Esophagus squamous epithelium (tissue), 5 donors: ENCODE results near the gene PRELID2. TPM values are rescaled to one million over a fixed set of nuclear protein-coding genes. Genes with fewer than 3 reads are reported as not detected.
A peak's percentile ranks its signal among the peaks of the same experiment; 100 is the strongest.

Experiments
- DNase-seq: peaks from one replicate; lab custom pipeline; 2025; lab: John Stamatoyannopoulos, UW
- H3K27ac ChIP-seq, 4 donors: fragments of 200-600 bp; sonication (generic); one replicate each; pipeline ENCODE4 v1.5.1; 2016 to 2019; ENCODE audit warnings: mild to moderate bottlenecking in 1 of 4
- H3K27me3 ChIP-seq, 4 donors: fragments of 200-600 bp; sonication (generic); 1 replicate in 3 of 4; 2 replicates in 1 of 4; pipeline versions ENCODE4 v1.5.1 to v1.6.0; 2017 to 2021; ENCODE audit warnings: antibody characterized with exemption in 1 of 4
- H3K36me3 ChIP-seq, 3 donors: fragments of 200-600 bp; sonication (generic); one replicate each; pipeline ENCODE4 v1.5.1; 2016 to 2019
- H3K4me1 ChIP-seq, 3 donors: fragments of 200-600 bp; sonication (generic); one replicate each; pipeline ENCODE4 v1.5.1; 2017 to 2019
- H3K4me3 ChIP-seq, 4 donors: fragments of 200-600 bp; sonication (generic); 1 replicate in 3 of 4; 2 replicates in 1 of 4; pipeline ENCODE4 v1.5.1; 2016 to 2019; ENCODE audit warnings: mild to moderate bottlenecking in 2 of 4, moderate library complexity in 1 of 4
- H3K9me3 ChIP-seq, 3 donors: fragments of 200-600 bp; sonication (generic); one replicate each; pipeline ENCODE4 v1.5.1; 2016 to 2019
- CTCF ChIP-seq, 6 experiments: fragments of 450-650 bp in 4 of 6; fragments of 200-600 bp in 2 of 6; sonication (generic) in 2 of 6; IDR thresholded peaks; one replicate each; pipeline ENCODE4 v1.5.1; 2016 to 2019; ENCODE audit warnings: antibody characterized with exemption in 6 of 6, mild to moderate bottlenecking in 4 of 6, moderate library complexity in 4 of 6
- POLR2A ChIP-seq, 4 donors: fragments of 450-650 bp; IDR thresholded peaks; one replicate each; pipeline ENCODE4 v1.6.1; 2017; ENCODE audit warnings: antibody characterized with exemption in 4 of 4, mild to moderate bottlenecking in 4 of 4, moderate library complexity in 3 of 4
- WGBS, 2 donors: methylation state at CpG; one replicate each; pipeline ENCODE4 v1.1.5; 2018; 5-methylcytosine and 5-hydroxymethylcytosine counted together
- intact Hi-C: fragments of 100-400 bp; cut with DNase I; formaldehyde crosslinking; loops from one replicate; pipeline ENCODE4 v1.15.0; 2022
- total RNA-seq, 4 donors: library from RNA; depleted of rRNA; stranded (reverse); fragments of >200 nt; gene quantifications; one replicate each; pipeline ENCODE4 v1.1.0, GENCODE V29; 2016
- donor health status: DM: yes; HTN: yes; CAD: no.

The PRELID2 gene
- total RNA-seq, 4 donors from 2014 or later, result 0.68 to 12.6 (median 6.5) TPM

- no peak for DNase-seq
- TF ChIP-seq POLR2A (IDR thresholded peaks at IDR 0.05) (no peak), CTCF (IDR thresholded peaks at IDR 0.05) (no peak)
- H3K9me3 ChIP-seq, result no peaks in the 10 kb centered on the region
- H3K27me3 ChIP-seq, result no peaks in the 10 kb centered on the region
- WGBS, 2 donors, result 96% methylated on average over 4 of the region's 11 CpGs; no CpG with 5 or more reads in 1 of the 2 donors
- no peaks in the 10 kb centered on the region for H3K36me3 ChIP-seq
- H3K27ac ChIP-seq, result no peak overlapping the region
- peaks cover 0 to 5% (median 0%) of the 10 kb centered on the region in 3 donors for H3K4me1 ChIP-seq
- no peak overlapping the region for H3K4me3 ChIP-seq
- intact Hi-C loops, result no loop called here
Observed at GRCh38 chr5:145777445-145778063, 57.6 kb downstream of the PRELID2 start.

- peaks cover 0 to 5% (median 0%) of the 10 kb centered on the region in 3 donors for H3K4me1 ChIP-seq
- H3K36me3 ChIP-seq, result peaks cover 0 to 5% (median 0%) of the 10 kb centered on the region in 3 donors
- no peaks in the 10 kb centered on the region for H3K27me3 ChIP-seq
- H3K9me3 ChIP-seq, result no peaks in the 10 kb centered on the region
- no peak for TF ChIP-seq POLR2A (IDR thresholded peaks at IDR 0.05)
- TF ChIP-seq CTCF (IDR thresholded peaks at IDR 0.05), result no peak
- intact Hi-C loops, result no loop called here
- DNase-seq, result no peak
- 63 to 75% methylated on average over 2 of the region's 2 CpGs for WGBS, 2 donors
- H3K4me3 ChIP-seq, result no peak overlapping the region
- no peak overlapping the region for H3K27ac ChIP-seq
Observed at GRCh38 chr5:145776886-145777285, 58.3 kb downstream of the PRELID2 start.

DNA sequence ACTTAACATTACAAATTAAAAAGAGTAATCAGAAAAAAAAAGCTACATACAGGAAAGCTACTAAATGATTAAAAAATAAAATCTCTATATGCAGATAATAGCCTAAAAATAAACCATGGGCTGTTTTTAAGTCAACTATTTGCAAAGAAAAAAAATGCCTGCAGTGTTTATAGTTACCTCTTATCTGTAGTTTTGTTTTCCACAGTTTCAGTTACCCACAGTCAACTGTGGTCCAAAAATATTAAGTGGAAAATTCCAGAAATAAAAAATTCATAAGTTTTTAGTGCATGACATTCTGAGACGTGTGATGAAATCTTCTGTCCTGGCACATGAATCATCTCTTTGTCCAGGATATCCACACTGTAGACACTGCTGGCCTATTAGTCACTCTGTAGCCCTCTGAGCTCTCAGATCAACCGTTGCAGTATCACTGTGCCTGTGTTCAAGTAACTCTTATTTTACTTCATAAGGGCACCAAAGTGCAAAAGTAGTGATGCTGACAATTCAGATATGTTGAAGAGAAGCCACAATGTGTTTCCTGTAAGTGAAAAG, 59.2 kb downstream of the PRELID2 start:
- Histone ChIP-seq H3K27ac (peak overlapping the region in 2 of 4 donors; percentile 25 to 44), H3K27me3 (no peaks in the 10 kb centered on the region), H3K9me3 (no peaks in the 10 kb centered on the region), H3K36me3 (peaks cover 0 to 11% (median 0%) of the 10 kb centered on the region in 3 donors), H3K4me3 (no peak overlapping the region), H3K4me1 (peaks cover 0 to 5% (median 0%) of the 10 kb centered on the region in 3 donors)
- DNase-seq, result no peak
- intact Hi-C loops, result no loop called here
- no peak for TF ChIP-seq CTCF (IDR thresholded peaks at IDR 0.05)
- WGBS, 2 donors, result 26 to 35% methylated on average over 2 of the region's 2 CpGs

DNA sequence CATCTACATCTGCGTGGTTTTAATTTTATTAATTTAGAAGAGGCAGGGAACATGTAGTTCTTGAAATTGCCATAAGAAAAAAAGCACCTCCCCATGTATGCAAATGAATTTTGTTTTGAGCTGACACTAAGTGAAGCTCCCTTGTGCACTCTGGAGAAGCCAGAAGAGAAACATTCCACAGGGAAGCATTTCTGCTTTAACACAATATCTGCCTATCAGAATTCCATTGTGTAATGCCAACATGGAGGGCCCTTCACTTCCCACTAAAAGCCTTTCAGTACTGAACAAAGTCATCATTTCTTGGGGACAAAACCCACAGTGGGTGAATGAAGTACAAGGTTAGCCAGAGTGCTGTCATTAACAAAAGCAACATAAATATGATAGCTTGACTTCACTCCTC, 59.7 kb downstream of the PRELID2 start:
- Histone ChIP-seq H3K9me3 (no peaks in the 10 kb centered on the region), H3K4me3 (no peak overlapping the region), H3K36me3 (peaks cover 0 to 11% (median 0%) of the 10 kb centered on the region in 3 donors), H3K4me1 (peaks cover 0 to 5% (median 0%) of the 10 kb centered on the region in 3 donors), H3K27me3 (no peaks in the 10 kb centered on the region), H3K27ac (peak overlapping the region in 2 of 4 donors; percentile 25 to 44)
- 91 to 93% methylated on average over 1 of the region's 1 CpG for WGBS, 2 donors
- intact Hi-C loops, result no loop called here
- no peak for DNase-seq
- TF ChIP-seq POLR2A (IDR thresholded peaks at IDR 0.05), result no peak
- no peak for TF ChIP-seq CTCF (IDR thresholded peaks at IDR 0.05)

GRCh38 chr5:145774442-145774841, 60.7 kb downstream of the PRELID2 start:
- Histone ChIP-seq H3K27me3 (no peaks in the 10 kb centered on the region), H3K36me3 (peaks cover 0 to 11% (median 0%) of the 10 kb centered on the region in 3 donors), H3K27ac (no peak overlapping the region), H3K9me3 (no peaks in the 10 kb centered on the region), H3K4me1 (peaks cover 0 to 5% (median 0%) of the 10 kb centered on the region in 3 donors), H3K4me3 (no peak overlapping the region)
- TF ChIP-seq CTCF (IDR thresholded peaks at IDR 0.05), result no peak
- no peak for TF ChIP-seq POLR2A (IDR thresholded peaks at IDR 0.05)
- 80 to 100% methylated on average over 1 of the region's 1 CpG for WGBS, 2 donors
- intact Hi-C loops, result no loop called here
- no peak for DNase-seq
